HCT116 (cell line): ENCODE data around the gene CALM1. TPM values are rescaled to one million over a fixed set of nuclear protein-coding genes. Genes with fewer than 3 reads are reported as not detected.

Experiments
- ATAC-seq: fragments of 200-7000 bp; cut with Tn5 transposase; 2 replicates; pipeline ENCODE4 v1.9.1; 2020; ENCODE audit warnings: mild to moderate bottlenecking, moderate library complexity
- BruUV-seq: library from RNA; stranded (reverse); fragments of 400-500 nt; replicated peaks from 2 replicates; lab custom pipeline; 2021; lab: Mats Ljungman, UMichigan
- CTCF ChIA-PET: fragments of 300-600 bp; sonication (Branson Sonifier 250); formaldehyde crosslinking; loops from one replicate; lab custom pipeline; 2021; ENCODE audit warnings: antibody characterized with exemption; lab: Charles Lee
- POLR2A ChIA-PET: fragments of 300-600, 350-600 bp; sonication (Branson Sonifier 250); formaldehyde crosslinking; loops from one replicate; lab custom pipeline; 2021; ENCODE audit warnings: antibody characterized with exemption; lab: Charles Lee
- RAD21 ChIA-PET, 2 experiments: fragments of 300-600 bp; sonication (Branson Sonifier 250); formaldehyde crosslinking; loops; one replicate each; lab custom pipeline; 2023; ENCODE audit warnings: low total read pairs in 2 of 2; ENCODE audit not compliant: uncharacterized antibody in 2 of 2, unreplicated experiment in 2 of 2, low non-redundant PET in 1 of 2; lab: Charles Lee
- DNase-seq: peaks from one replicate; pipeline ENCODE4 v3.0.0-alpha.2; 2010; ENCODE audit warnings: low read depth, low spot score
- H2AFZ ChIP-seq: fragments of 200-600 bp; shearing (Covaris generic), sonication (generic); 2 replicates; pipeline ENCODE4 v1.6.1; 2017; ENCODE audit warnings: low read depth, mixed run types, mixed read lengths, antibody characterized with exemption, low read length; ENCODE audit not compliant: poor library complexity, severe bottlenecking
- H3K27ac ChIP-seq: 2 replicates; pipeline ENCODE4 v1.5.1; 2012; ENCODE audit warnings: low read depth, low read length
- H3K27me3 ChIP-seq: fragments of 200-600 bp; sonication (generic); 2 replicates; pipeline ENCODE4 v1.6.1; 2016; ENCODE audit warnings: mixed run types, low read length, mixed read lengths; ENCODE audit not compliant: insufficient read depth
- H3K36me3 ChIP-seq, 2 experiments: fragments of 200-500 bp in 1 of 2; fragments of 200-600 bp in 1 of 2; sonication (Bioruptor generic) in 1 of 2; sonication (generic) in 1 of 2; 2 replicates each; pipeline versions ENCODE4 v1.5.1 to v1.6.1; 2014 to 2016; ENCODE audit warnings: low read length in 2 of 2, inconsistent platforms in 1 of 2, mixed read lengths in 1 of 2, mixed run types in 1 of 2; ENCODE audit not compliant: insufficient read depth in 2 of 2, control insufficient read depth in 1 of 2
- H3K4me1 ChIP-seq, 2 experiments: fragments of 200-600 bp in 1 of 2; sonication (generic) in 1 of 2; 2 replicates each; pipeline versions ENCODE4 v1.5.1 to v1.6.1; 2012 to 2017; ENCODE audit warnings: low read length in 2 of 2, inconsistent platforms in 1 of 2, mild to moderate bottlenecking in 1 of 2, mixed read lengths in 1 of 2, mixed run types in 1 of 2, moderate library complexity in 1 of 2; ENCODE audit not compliant: insufficient read depth in 2 of 2, control insufficient read depth in 1 of 2
- H3K4me2 ChIP-seq: fragments of 200-600 bp; sonication (generic); 2 replicates; pipeline ENCODE4 v1.6.1; 2017; ENCODE audit warnings: mixed run types, low read length, mixed read lengths
- H3K4me3 ChIP-seq, 2 experiments: fragments of 200-600 bp in 1 of 2; sonication (generic) in 1 of 2; replicated peaks in 1 of 2; 2 replicates each; pipeline ENCODE4 v1.5.1; 2011 to 2016; ENCODE audit warnings: low read length in 2 of 2, control low read depth in 1 of 2, low read depth in 1 of 2, mild to moderate bottlenecking in 1 of 2, mixed read lengths in 1 of 2, mixed run types in 1 of 2
- H3K79me2 ChIP-seq: fragments of 200-600 bp; sonication (generic); 2 replicates; pipeline ENCODE4 v1.6.1; 2017; ENCODE audit warnings: mild to moderate bottlenecking, mixed run types, low read length, moderate library complexity, mixed read lengths; ENCODE audit not compliant: insufficient read depth
- H3K9ac ChIP-seq: fragments of 200-600 bp; sonication (generic); 2 replicates; pipeline ENCODE4 v1.6.1; 2016; ENCODE audit warnings: low read length, mixed read lengths
- H3K9me2 ChIP-seq: fragments of 200-600 bp; sonication (generic), shearing (Covaris generic); 2 replicates; pipeline ENCODE4 v1.6.1; 2017; ENCODE audit warnings: mixed run types, mild to moderate bottlenecking, moderate library complexity; ENCODE audit not compliant: insufficient read depth
- H3K9me3 ChIP-seq, 2 experiments: fragments of 200-500 bp in 1 of 2; fragments of 200-600 bp in 1 of 2; sonication (Bioruptor generic) in 1 of 2; sonication (generic) in 1 of 2; 2 replicates each; pipeline ENCODE4 v1.6.1; 2014 to 2017; ENCODE audit warnings: low read length in 2 of 2, mixed read lengths in 2 of 2, inconsistent platforms in 1 of 2, low read depth in 1 of 2, mild to moderate bottlenecking in 1 of 2, mixed run types in 1 of 2, moderate library complexity in 1 of 2; ENCODE audit not compliant: control insufficient read depth in 1 of 2, insufficient read depth in 1 of 2
- H4K20me1 ChIP-seq: fragments of 200-600 bp; sonication (generic), shearing (Covaris generic); 2 replicates; pipeline ENCODE4 v1.6.1; 2017; ENCODE audit warnings: mixed run types, mild to moderate bottlenecking, moderate library complexity; ENCODE audit not compliant: insufficient read depth
- ATF3 ChIP-seq: IDR thresholded peaks from 2 replicates; pipeline ENCODE4 v1.6.1; 2012
- CEBPB ChIP-seq: IDR thresholded peaks from 2 replicates; pipeline ENCODE4 v1.6.1; 2012; ENCODE audit warnings: low read depth
- ELF1 ChIP-seq: IDR thresholded peaks from 2 replicates; pipeline ENCODE4 v1.6.1; 2012; ENCODE audit warnings: low read depth, borderline replicate concordance
- JUND ChIP-seq: IDR thresholded peaks from 2 replicates; pipeline ENCODE4 v1.6.1; 2012
- POLR2AphosphoS5 ChIP-seq: IDR thresholded peaks from 2 replicates; pipeline ENCODE4 v1.6.1; 2011; ENCODE audit warnings: mild to moderate bottlenecking, low read depth, low read length, moderate library complexity
- RAD21 ChIP-seq: IDR thresholded peaks from 2 replicates; pipeline ENCODE4 v1.6.1; 2012; ENCODE audit warnings: low read depth, mild to moderate bottlenecking
- ZBTB33 ChIP-seq: IDR thresholded peaks from 2 replicates; pipeline ENCODE4 v1.6.1; 2011; ENCODE audit warnings: mild to moderate bottlenecking, low read length, moderate library complexity; ENCODE audit not compliant: insufficient replicate concordance; ENCODE audit errors: extremely low read depth
- ZNF274 ChIP-seq: fragments of 200-500 bp; sonication (Bioruptor generic); IDR thresholded peaks from 2 replicates; pipeline ENCODE4 v1.6.1; 2014; ENCODE audit warnings: mild to moderate bottlenecking, low read depth, low read length, inconsistent platforms
- intact Hi-C: fragments of 100-400 bp; cut with micrococcal nuclease; formaldehyde crosslinking; loops from 2 replicates; pipeline ENCODE4 v1.10.0; 2022
- total RNA-seq: library from RNA; stranded (reverse); gene quantifications from one replicate; pipeline ENCODE4 v1.2.1, GENCODE V29; 2021; ENCODE audit not compliant: unreplicated experiment

The CALM1 gene
- total RNA-seq, 1 experiment from 2014 or later, result 261 TPM

- CTCF ChIA-PET, result no interaction called here
- TF ChIP-seq ZNF274 (no peak), ZBTB33 (no peak), JUND (no peak), ATF3 (no peak), RAD21 (no peak), POLR2AphosphoS5 (no peak), ELF1 (no peak), CEBPB (no peak)
- TF ChIP-seq, all 23 proteins: peak for 0
- intact Hi-C loops, result no loop called here
- Histone ChIP-seq H3K4me3 (no peak overlapping the region), H3K9ac (no peak overlapping the region), H3K9me2 (no peaks in the 10 kb centered on the region), H3K4me2 (no peak overlapping the region), H3K79me2 (no peaks in the 10 kb centered on the region), H3K4me1 (0 out of 4 replicates have a peak, but pooled peaks cover 0 to 6% of the 10 kb centered on the region in 2 experiments), H3K9me3 (peaks cover 4 to 11% of the 10 kb centered on the region in 2 experiments; a peak in 3 of 4 replicates), H3K27me3 (no peaks in the 10 kb centered on the region), H3K36me3 (no peaks in the 10 kb centered on the region), H2AFZ (no peak overlapping the region), H3K27ac (no peak overlapping the region), H4K20me1 (no peaks in the 10 kb centered on the region)
- POLR2A ChIA-PET, result no interaction called here
- RAD21 ChIA-PET, result no interaction called here
- DNase-seq, result no peak
- ATAC-seq, result no peak
- BruUV-seq, result no TSS peak
Measured at GRCh38 chr14:90452366-90452765, 55.5 kb downstream of the CALM1 start.
